HG03439 (cell line): ENCODE measurements around the gene CRYBA2.

Experiments
- ATAC-seq: cut with Tn5 transposase; IDR thresholded peaks from one replicate; pipeline ENCODE4 v1.9.1; 2021; ENCODE audit warnings: mild to moderate bottlenecking, moderate library complexity; ENCODE audit not compliant: unreplicated experiment

The CRYBA2 gene

GRCh38 chr2:218958276-218958675 lies 34.9 kb downstream of the CRYBA2 start:
- no peak for ATAC-seq

DNA sequence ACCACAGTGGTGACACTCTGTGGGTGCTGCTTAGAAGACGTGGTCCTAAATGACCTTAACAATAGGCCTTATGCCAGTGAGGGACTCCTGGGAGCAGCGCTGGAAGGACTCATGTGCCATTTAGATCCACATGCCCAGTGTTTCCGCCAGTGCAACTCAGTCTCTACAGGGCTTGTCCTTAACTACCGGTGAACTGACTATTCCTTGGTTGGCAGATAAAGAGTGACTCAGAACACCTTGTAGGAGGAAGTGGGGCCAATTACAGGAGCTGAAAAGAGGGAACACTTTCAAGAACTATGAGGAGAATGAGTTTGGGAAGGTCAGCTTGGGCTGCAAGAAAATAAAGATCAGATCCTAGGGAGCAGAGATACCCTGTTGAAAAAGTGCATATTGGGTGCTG lies 35.6 kb downstream of the CRYBA2 start:
- ATAC-seq: no peak

- ATAC-seq: no peak
These were observed 37.2 kb downstream of the CRYBA2 start for GRCh38 chr2:218956039-218956438.

- ATAC-seq: no peak
These were observed 38.5 kb downstream of the CRYBA2 start for GRCh38 chr2:218954541-218955300.

GRCh38 chr2:218953366-218953954 lies 39.8 kb downstream of the CRYBA2 start:
- no peak for ATAC-seq

DNA sequence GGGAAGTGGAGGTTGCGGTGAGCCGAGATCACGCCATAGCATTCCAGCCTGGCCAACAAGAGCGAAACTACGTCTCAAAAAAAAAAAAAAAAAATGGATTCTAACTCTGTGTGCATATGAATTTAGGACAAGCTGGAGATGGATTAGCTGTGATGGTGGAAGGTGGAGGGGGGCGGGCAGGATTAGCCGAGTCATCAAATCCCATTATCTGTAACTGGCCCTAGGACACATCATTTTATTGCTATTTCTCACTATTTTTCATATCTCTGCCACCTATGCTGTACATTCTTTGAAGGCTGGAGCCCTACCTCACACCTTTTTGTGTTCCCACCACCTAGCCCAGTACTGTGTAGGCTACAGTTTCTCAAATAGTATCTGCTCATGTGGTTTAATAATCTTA lies 41.1 kb downstream of the CRYBA2 start:
- no peak for ATAC-seq

DNA sequence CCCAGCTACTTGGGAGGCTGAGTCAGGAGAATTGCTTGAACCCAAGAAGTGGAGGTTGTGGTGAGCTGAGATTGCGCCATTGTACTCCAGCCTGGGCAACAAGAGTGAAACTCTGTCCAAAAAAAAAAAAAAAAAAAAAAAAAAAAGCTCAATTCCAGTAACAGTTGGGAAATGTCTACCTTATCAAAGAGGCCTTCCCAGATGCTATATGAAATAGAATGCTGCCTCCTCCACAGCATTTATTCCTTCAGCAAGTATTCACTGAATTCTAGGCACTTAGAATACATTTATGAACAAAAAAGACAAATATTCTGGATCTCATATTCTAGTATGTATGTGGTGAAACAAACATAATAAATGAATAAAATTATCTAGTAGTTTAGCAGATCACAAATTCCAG lies 46.6 kb downstream of the CRYBA2 start:
- ATAC-seq: no peak

DNA sequence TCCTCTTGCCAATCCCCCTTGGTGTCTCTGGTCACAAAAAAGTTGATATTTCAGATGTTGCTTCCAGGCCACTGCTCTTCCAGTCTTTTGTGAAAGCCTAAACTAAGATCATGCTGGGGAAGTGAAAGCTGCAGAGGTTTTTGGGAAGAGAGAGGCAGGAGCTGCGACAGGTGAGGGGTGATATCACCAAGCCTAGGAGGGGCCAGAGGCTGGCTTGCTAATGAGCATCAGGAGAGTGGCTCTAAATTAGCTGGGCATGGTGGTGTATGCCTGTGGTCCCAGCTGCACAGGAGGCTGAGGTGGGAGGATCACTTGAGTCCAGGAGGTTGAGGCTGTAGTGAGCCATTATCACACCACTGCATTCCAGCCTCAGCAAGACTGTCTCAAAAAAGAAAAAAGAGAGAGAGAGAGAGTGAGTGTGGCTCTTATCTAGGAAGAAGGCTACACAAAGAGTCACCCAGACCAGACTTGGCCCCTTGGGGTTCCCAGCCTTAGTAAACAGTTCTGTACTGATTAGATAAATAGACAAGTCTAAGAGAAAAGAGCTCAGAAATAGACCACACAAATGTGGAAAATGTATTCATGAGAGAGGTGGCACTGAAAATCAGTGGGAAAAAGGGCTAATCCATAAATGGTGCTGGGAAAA lies 48.3 kb downstream of the CRYBA2 start:
- ATAC-seq: no peak
